OCI-LY3 (cell line): ENCODE results near the gene RTP2.

Experiments used
- CTCF ChIP-seq: fragments of 200-600, 300-600 bp; sonication (generic); IDR thresholded peaks from 2 replicates; pipeline ENCODE4 v1.5.1; 2014; ENCODE audit warnings: antibody characterized with exemption, low read length, low read depth
- EZH2phosphoT487 ChIP-seq: fragments of 200-600 bp; shearing (Covaris generic); IDR thresholded peaks from 2 replicates; pipeline ENCODE4 v1.6.1; 2018; ENCODE audit warnings: antibody characterized with exemption, mixed run types, low read depth

DNA sequence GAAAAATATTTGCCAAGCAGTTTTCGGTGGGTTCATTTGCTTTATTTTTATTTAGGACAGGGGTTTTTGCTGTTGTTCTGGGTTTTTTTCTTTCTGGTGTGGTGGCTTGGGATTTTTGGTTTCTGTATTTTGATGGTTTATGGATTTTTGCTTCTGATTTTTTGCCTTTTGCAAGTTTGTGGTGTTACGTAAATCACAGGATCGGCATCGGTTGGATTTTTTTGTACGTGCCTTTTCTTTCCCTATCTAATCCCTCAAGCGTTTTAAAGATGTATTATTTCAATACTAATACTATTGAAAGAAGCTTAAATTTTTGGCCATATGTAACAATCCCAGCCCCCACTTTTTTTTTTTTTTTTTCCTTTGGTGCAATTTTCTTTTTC is 43.7 kb upstream of the RTP2 start:
- TF ChIP-seq CTCF = no peak
- no peak for TF ChIP-seq EZH2phosphoT487
